Osteocyte (in vitro differentiated cells): ENCODE data around the gene SCRG1. TPM values are rescaled to one million over a fixed set of nuclear protein-coding genes. Genes with fewer than 3 reads are reported as not detected.

Source experiments
- DNase-seq: peaks from one replicate; pipeline ENCODE4 v3.0.0; 2021; ENCODE audit warnings: mixed read lengths; ENCODE audit not compliant: unreplicated experiment; ENCODE audit errors: extremely low spot score
- H3K27ac Mint-ChIP-seq: one replicate; pipeline ENCODE4 v1.8.0; 2021; ENCODE audit warnings: mild to moderate bottlenecking, mixed read lengths; ENCODE audit not compliant: unreplicated experiment
- H3K27me3 Mint-ChIP-seq: one replicate; pipeline ENCODE4 v1.8.0; 2021; ENCODE audit warnings: mixed read lengths; ENCODE audit not compliant: unreplicated experiment
- H3K36me3 Mint-ChIP-seq: one replicate; pipeline ENCODE4 v1.8.0; 2021; ENCODE audit warnings: mixed read lengths; ENCODE audit not compliant: unreplicated experiment
- H3K4me1 Mint-ChIP-seq: one replicate; pipeline ENCODE4 v1.8.0; 2021; ENCODE audit warnings: mixed read lengths; ENCODE audit not compliant: unreplicated experiment
- H3K4me3 Mint-ChIP-seq: one replicate; pipeline ENCODE4 v1.8.0; 2021; ENCODE audit warnings: mild to moderate bottlenecking, moderate library complexity, mixed read lengths; ENCODE audit not compliant: unreplicated experiment
- H3K9me3 Mint-ChIP-seq: one replicate; pipeline ENCODE4 v1.8.0; 2021; ENCODE audit warnings: mixed read lengths; ENCODE audit not compliant: unreplicated experiment
- CTCF ChIP-seq: fragments of 200-600 bp; sonication (generic); IDR thresholded peaks from 2 replicates; pipeline ENCODE4 v1.5.0; 2021; ENCODE audit warnings: antibody characterized with exemption, mild to moderate bottlenecking, moderate library complexity
- total RNA-seq: library from RNA; stranded (reverse); gene quantifications from 2 replicates; pipeline ENCODE4 v1.2.1, GENCODE V29; 2021

The SCRG1 gene
- total RNA-seq, 1 donor from 2014 or later, result 2.2 TPM

- TF ChIP-seq CTCF, result no peak
- H3K27ac Mint-ChIP-seq, result no peak overlapping the region
- peaks cover 30% of the 10 kb centered on the region for H3K36me3 Mint-ChIP-seq
- no peak overlapping the region for H3K4me3 Mint-ChIP-seq
- no peaks in the 10 kb centered on the region for H3K4me1 Mint-ChIP-seq
- H3K27me3 Mint-ChIP-seq, result no peaks in the 10 kb centered on the region
- DNase-seq, result no peak
- peaks cover 5% of the 10 kb centered on the region for H3K9me3 Mint-ChIP-seq
These were observed 7.2 kb downstream of the SCRG1 start for GRCh38 chr4:173391701-173392100.

GRCh38 chr4:173386751-173387150 is 12.2 kb downstream of the SCRG1 start:
- H3K4me3 Mint-ChIP-seq, result no peak overlapping the region
- no peaks in the 10 kb centered on the region for H3K9me3 Mint-ChIP-seq
- H3K4me1 Mint-ChIP-seq, result peaks cover under 1% of the 10 kb centered on the region
- no peak for TF ChIP-seq CTCF
- no peaks in the 10 kb centered on the region for H3K27me3 Mint-ChIP-seq
- no peak for DNase-seq
- H3K36me3 Mint-ChIP-seq, result peaks cover 9% of the 10 kb centered on the region
- H3K27ac Mint-ChIP-seq, result no peak overlapping the region

GRCh38 chr4:173382349-173382748 is 16.6 kb downstream of the SCRG1 start:
- no peak for DNase-seq
- no peaks in the 10 kb centered on the region for H3K9me3 Mint-ChIP-seq
- peaks cover 6% of the 10 kb centered on the region for H3K4me1 Mint-ChIP-seq
- TF ChIP-seq CTCF, result no peak
- no peak overlapping the region for H3K4me3 Mint-ChIP-seq
- peaks cover 13% of the 10 kb centered on the region for H3K36me3 Mint-ChIP-seq
- H3K27me3 Mint-ChIP-seq, result no peaks in the 10 kb centered on the region
- H3K27ac Mint-ChIP-seq, result no peak overlapping the region

GRCh38 chr4:173381610-173382009 is 17.3 kb downstream of the SCRG1 start:
- peaks cover 6% of the 10 kb centered on the region for H3K4me1 Mint-ChIP-seq
- no peak overlapping the region for H3K4me3 Mint-ChIP-seq
- no peak for DNase-seq
- peaks cover 13% of the 10 kb centered on the region for H3K36me3 Mint-ChIP-seq
- no peaks in the 10 kb centered on the region for H3K9me3 Mint-ChIP-seq
- no peaks in the 10 kb centered on the region for H3K27me3 Mint-ChIP-seq
- TF ChIP-seq CTCF, result no peak
- H3K27ac Mint-ChIP-seq, result no peak overlapping the region

GRCh38 chr4:173380987-173381386 is 17.9 kb downstream of the SCRG1 start:
- no peaks in the 10 kb centered on the region for H3K9me3 Mint-ChIP-seq
- no peak for DNase-seq
- no peaks in the 10 kb centered on the region for H3K27me3 Mint-ChIP-seq
- no peak for TF ChIP-seq CTCF
- no peak overlapping the region for H3K4me3 Mint-ChIP-seq
- peaks cover 16% of the 10 kb centered on the region for H3K36me3 Mint-ChIP-seq
- H3K4me1 Mint-ChIP-seq, result peaks cover 6% of the 10 kb centered on the region
- H3K27ac Mint-ChIP-seq, result no peak overlapping the region
